ENCODE data around the gene RNU6-1.

RNU6-1 gene

GRCh38 chr15:67820992-67821783 lies 18.7 kb downstream of the RNU6-1 start:
- peak; percentile 72 for DNase-seq

- peak; percentile 59 for DNase-seq
Measured at GRCh38 chr15:67820122-67820991, 19.5 kb downstream of the RNU6-1 start.

GRCh38 chr15:67819636-67820035 lies 20.2 kb downstream of the RNU6-1 start:
- DNase-seq = no peak

GRCh38 chr15:67818464-67818863 lies 21.4 kb downstream of the RNU6-1 start:
- no peak for DNase-seq

DNA sequence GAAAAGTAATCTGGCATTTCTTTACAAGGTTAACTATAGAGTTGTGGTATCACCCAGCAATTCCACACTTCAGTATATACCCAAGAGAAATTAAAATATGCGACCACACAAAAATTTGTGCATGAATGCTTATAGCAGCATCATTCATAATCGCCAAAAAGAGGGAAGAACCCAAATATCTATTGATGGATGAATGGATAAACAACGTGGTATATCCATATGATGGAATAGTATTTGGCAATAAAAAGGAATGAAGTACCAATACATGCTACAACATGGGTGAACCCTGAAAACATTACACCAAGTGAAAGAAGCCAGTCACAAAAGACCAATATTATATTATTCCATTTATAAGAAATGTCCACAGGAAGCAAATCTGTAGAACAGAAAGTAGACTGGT lies 23.2 kb downstream of the RNU6-1 start:
- DNase-seq = no peak

- DNase-seq = no peak
Measured at GRCh38 chr15:67815036-67815592, 24.7 kb downstream of the RNU6-1 start.

GRCh38 chr15:67813104-67813634 lies 26.7 kb downstream of the RNU6-1 start:
- no peak for DNase-seq

GRCh38 chr15:67812241-67812644 lies 27.6 kb downstream of the RNU6-1 start:
- DNase-seq = no peak

DNA sequence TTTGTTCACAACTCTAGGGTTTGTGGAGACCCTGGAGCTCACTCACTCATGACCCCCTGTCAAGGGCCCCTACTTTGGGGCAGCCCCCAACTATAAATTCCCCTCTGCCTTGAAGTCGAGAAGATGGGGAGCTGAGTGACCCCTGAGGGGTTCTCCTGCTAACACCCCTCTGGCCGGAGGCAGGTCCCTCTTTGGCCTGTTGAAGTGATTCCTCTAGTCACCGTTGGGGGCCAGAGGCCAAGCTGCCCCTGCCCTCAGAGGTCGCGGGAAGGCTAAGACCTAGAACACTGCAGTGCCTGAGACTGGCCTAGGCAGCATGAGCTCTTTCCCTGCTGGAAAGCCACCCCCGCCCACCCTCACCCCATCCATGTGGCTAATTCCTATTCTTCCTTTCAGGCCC lies 30.0 kb downstream of the RNU6-1 start:
- DNase-seq = no peak

- no peak for DNase-seq
Measured at GRCh38 chr15:67809441-67809840, 30.4 kb downstream of the RNU6-1 start.

DNA sequence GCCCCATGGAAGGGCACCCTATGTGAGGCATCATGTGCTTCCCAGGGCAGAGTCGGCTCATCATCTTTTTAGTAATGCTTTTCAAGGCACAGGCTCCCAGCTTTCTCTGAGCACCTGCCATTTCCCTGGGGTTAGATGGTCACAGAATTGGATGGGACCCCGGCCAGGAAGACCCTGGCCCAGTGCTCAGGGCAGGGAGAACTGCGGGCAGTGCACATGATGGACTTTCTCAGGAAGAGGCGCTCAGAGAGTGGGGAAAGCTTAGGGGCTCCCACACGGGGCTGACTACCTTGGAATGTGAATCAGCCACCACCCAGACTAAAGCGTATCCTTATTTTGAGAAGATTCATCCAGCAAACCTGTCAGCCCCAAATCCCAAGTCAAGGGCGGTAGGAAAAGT lies 31.0 kb downstream of the RNU6-1 start:
- DNase-seq = no peak

- no peak for DNase-seq
Measured at GRCh38 chr15:67807836-67808235, 32.0 kb downstream of the RNU6-1 start.

DNA sequence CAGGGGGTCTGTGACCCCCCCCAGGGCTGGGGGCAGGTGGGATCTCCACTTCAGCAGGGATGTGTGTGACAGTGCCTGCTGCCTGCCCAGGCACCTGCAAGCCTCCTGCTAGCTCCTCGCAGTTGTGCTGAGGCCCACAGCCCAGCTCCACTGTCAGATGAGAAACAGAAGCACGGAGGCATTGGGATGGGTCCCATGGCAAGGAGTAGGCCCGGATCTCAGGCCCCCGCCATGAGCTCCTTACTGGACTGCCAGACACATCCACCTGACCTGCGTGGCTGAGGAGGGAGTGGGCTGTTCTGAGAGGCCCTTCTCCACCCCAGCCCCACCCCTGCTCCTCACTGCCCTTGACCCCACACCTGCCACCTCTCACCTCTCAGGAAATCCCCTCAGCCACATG lies 32.7 kb downstream of the RNU6-1 start:
- DNase-seq = no peak

DNA sequence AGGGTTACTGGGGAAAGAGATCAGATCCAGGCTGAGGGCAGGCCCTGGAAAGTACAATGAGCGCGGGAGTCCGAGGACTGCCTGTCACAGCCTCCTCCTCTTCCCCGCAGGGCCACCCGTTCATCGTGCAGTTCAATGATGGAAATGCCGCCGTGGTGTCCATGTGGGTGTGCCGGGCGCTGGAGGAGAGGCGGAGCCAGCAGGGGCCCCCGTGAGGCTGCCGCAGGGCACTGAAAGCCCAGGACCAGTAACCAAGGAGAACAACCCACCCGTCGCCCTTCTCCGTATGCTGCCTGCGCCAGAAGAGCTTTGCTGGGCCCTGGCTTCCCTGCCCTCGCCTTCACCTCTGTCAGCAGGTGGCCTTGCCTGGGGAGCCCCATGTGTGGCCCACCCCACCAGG lies 33.3 kb downstream of the RNU6-1 start:
- DNase-seq = no peak

DNA sequence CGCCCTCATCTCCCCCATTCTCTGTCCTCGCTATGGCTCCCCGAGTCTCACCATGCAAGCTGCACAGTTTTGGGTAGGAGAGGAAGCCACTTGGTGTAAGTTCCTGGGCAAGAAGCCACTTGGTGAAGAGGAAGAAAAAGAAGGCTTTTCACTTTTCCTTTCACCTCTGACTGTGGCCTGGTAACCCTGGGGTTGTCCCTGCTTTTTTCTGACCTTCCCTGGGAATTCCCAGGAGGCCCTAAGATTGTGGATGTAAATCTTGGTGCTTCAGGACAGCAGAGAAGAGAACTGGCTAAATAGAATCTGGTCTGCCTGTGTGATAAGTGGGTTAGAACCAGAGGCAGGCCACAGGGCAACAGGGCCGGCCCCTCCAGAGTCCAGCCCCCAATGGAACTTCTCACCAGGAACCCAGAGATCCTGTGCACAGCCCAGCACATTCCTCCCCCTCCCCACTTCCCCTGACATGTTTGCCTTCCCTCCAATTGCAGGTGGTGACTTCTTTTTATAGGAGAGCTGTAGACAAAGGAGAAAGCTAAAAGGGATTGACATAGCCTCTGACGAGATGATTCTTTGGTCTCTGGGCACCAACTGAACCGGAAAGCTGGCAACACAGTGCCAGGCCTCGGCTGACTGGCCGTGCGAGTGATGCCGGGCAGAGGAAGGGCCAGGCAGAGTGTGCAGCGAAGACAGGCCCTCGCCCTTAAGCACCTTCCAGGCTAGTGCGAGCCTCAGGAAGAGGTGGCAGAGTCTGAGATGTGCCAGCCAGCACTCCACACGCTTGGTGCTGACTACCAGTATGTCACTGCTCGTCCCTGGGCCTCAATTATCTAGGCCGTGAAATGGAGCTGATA lies 34.0 kb downstream of the RNU6-1 start:
- no peak for DNase-seq

DNA sequence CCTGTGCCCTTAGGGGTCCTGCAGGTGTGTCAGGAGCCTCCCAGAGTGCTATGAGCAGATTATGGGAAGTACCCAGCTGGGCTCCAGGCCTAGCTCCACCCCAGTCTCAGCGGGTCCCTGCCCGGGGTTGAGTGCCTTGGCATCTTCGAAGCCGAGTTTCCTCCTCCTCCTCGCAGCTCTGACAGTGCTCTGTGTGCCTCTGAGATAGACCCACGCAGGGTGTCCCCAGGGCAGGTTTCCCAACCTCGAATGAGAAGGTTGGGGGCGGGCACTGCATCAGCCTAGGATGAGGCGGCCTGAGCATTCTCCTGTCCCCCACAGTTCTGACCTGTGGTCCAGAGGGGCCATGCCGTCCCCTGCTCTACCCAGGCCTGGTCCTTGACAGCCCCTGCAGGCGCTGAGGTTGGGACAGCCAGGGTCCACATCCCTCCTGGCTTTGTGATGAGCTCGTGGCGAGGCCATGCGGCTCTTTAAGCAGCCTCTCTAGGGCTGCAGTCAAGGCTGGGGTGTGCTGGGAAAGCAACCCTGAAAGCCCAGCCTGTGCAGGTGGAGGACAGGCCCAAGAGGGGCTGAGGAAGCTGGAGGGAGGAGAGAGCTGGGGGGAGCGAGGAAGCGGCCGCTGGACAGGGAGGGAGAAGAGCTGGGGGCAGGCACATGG lies 34.7 kb downstream of the RNU6-1 start:
- DNase-seq = no peak

- no peak for DNase-seq
Measured at GRCh38 chr15:67803996-67804843, 35.6 kb downstream of the RNU6-1 start.

GRCh38 chr15:67803299-67803698 lies 36.5 kb downstream of the RNU6-1 start:
- peak; percentile 19 for DNase-seq

GRCh38 chr15:67801926-67802914 lies 37.6 kb downstream of the RNU6-1 start:
- no peak for DNase-seq

GRCh38 chr15:67801142-67801541 lies 38.7 kb downstream of the RNU6-1 start:
- DNase-seq = peak; percentile 28
